K562 treated with DMSO at 1 percent for 12 hours (cell line): ENCODE measurements around the gene CFAP73. TPM values are rescaled to one million over a fixed set of nuclear protein-coding genes. Genes with fewer than 3 reads are reported as not detected.

Source experiments
- total RNA-seq: library from RNA; unstranded; fragments of 300-600 nt; gene quantifications from 2 replicates; pipeline ENCODE4 v1.2.3, GENCODE V29; 2022; ENCODE audit not compliant: insufficient read depth

Gene CFAP73
- total RNA-seq: not detected in 2 replicates

GRCh38 chr12:113149361-113150150 lies at the start of gene CFAP73:
CFAP73 (plus strand) TSS chr12:113149724; CDS start chr12:113149858, 134 bp downstream.

GRCh38 chr12:113135178-113136127 lies 14.1 kb upstream of the CFAP73 start, which contains the start of gene RASAL1:
RASAL1 (minus strand) TSS chr12:113135761; CDS start chr12:113135462, 299 bp downstream.

DNA sequence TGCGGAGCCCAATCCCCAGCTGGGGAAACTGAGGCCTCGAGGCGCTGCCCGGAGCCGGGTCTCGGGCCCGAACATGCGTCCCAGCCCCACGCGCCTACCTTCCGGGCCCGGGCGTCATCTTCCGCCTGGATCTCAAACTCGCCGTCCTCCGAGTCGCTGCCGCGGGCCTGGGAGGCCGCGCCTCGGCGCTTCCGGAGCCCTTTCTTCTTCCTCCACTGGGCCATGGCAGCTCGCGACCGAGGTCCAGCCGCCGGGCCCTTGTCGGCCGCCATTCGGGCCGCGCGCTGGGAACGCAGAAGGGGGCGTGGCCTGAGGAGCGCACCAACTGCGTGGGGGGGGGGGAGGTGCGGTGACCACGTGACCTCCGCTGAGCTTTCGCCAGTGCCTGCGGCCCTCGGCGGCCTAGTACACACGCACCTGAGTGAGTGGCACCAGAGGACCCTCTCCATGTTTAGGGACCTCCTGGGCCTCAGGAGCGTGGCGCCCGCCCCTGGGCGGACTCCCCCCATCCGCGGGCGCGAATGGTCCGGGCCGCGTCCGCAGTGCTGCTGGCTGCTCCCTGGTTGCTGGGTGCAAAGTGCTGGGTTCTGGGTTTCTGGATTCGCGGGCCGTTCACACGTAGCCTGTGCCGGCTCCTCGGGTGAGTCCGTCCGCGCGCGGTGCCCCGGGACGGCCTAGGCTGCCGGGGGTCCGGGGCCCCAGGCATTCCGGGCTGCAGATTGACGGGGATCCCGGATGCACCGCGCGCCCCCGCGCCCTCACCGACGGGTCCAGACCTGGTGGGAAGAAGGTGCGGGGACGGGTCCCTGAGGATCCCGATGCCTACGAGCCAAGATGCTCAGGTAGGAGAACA lies 35.9 kb downstream of the CFAP73 start, which contains the start of the genes DDX54 and RITA1:
TSS of gene DDX54 (minus strand) at position 299 of the 853 bp plus-strand sequence. CDS start at position 272, 27 bp downstream.
TSS of gene RITA1 (plus strand) at position 542 of the 853 bp plus-strand sequence. CDS start 1,026 bp downstream, outside the sequence.

Other genes with a start within 250 kb of the CFAP73 start
- gene OAS1, start 242.8 kb upstream of the CFAP73 start, total RNA-seq: not detected in 2 replicates
- gene OAS3, start 211.2 kb upstream of the CFAP73 start, total RNA-seq: 5.6 and 14.5 TPM in 2 replicates
- gene OAS2, start 171.2 kb upstream of the CFAP73 start, total RNA-seq: not detected in 2 replicates
- gene DTX1, start 93.0 kb upstream of the CFAP73 start, total RNA-seq: not detected in 2 replicates
- not detected in 2 replicates for gene RASAL1, start 14.0 kb upstream of the CFAP73 start, total RNA-seq
- 59.7 and 67.4 TPM in 2 replicates for gene DDX54, start 35.8 kb downstream of the CFAP73 start, total RNA-seq
- 29.8 and 38.9 TPM in 2 replicates for gene RITA1, start 36.0 kb downstream of the CFAP73 start, total RNA-seq
- gene TPCN1, start 71.7 kb downstream of the CFAP73 start, total RNA-seq: 11.4 and 33.7 TPM in 2 replicates
- 21.8 and 41.2 TPM in 2 replicates for gene SLC8B1, start 185.4 kb downstream of the CFAP73 start, total RNA-seq
- gene PLBD2, start 208.9 kb downstream of the CFAP73 start, total RNA-seq: 12.1 and 54.0 TPM in 2 replicates